Suprapubic skin (tissue), 3 donors: ENCODE data around the gene CYB5B.

Experiments
- CTCF ChIP-seq, 2 donors: fragments of 200-600 bp in 1 of 2; fragments of 450-650 bp in 1 of 2; sonication (generic) in 1 of 2; IDR thresholded peaks; one replicate each; pipeline ENCODE4 v1.5.1; 2016 to 2019; ENCODE audit warnings: antibody characterized with exemption in 2 of 2, mild to moderate bottlenecking in 1 of 2, moderate library complexity in 1 of 2
- EP300 ChIP-seq: sonication (generic); formaldehyde crosslinking; IDR thresholded peaks from one replicate; pipeline ENCODE4 v1.6.1; 2017; ENCODE audit warnings: antibody characterized with exemption
- POLR2A ChIP-seq, 2 donors: fragments of 450-650 bp; IDR thresholded peaks; one replicate each; pipeline ENCODE4 v1.6.1; 2017; ENCODE audit warnings: antibody characterized with exemption in 2 of 2, mild to moderate bottlenecking in 2 of 2, moderate library complexity in 2 of 2

GRCh38 chr16:69424935-69425784, 741 bp downstream of the CYB5B start:
- TF ChIP-seq CTCF (IDR thresholded peaks at IDR 0.05) (no peak), POLR2A (IDR thresholded peaks at IDR 0.05) (no peak), EP300 (no peak)
